GM23338 (cell line): Measurements from ENCODE around the gene COG2. TPM values are rescaled to one million over a fixed set of nuclear protein-coding genes. Genes with fewer than 3 reads are reported as not detected.
"Not testable (repeated sequence)": the region's sequence is repeated elsewhere in the genome, so short reads cannot be mapped to it uniquely, and the experiment has no call there.

Experiments
- ATAC-seq: fragments of 200-7000 bp; cut with Tn5 transposase; 3 replicates; pipeline ENCODE4 v1.9.1; 2020
- DNase-seq: peaks from one replicate; pipeline ENCODE4 v3.0.0-alpha.2; 2015; ENCODE audit warnings: low spot score
- H2AFZ ChIP-seq: fragments of 200-600 bp; sonication (generic); 2 replicates; pipeline ENCODE4 v1.8.0; 2016; ENCODE audit warnings: antibody characterized with exemption, mild to moderate bottlenecking, moderate library complexity
- H3F3A ChIP-seq: fragments of 200-600 bp; sonication (generic); replicated peaks from 2 replicates; pipeline ENCODE4 v1.8.0; 2017; ENCODE audit warnings: antibody characterized with exemption, mixed run types, low read depth
- H3K27ac ChIP-seq: fragments of 200-600 bp; sonication (generic); 2 replicates; pipeline ENCODE4 v1.6.1; 2016; ENCODE audit warnings: low read depth
- H3K27me3 ChIP-seq: fragments of 200-600 bp; sonication (generic); 2 replicates; pipeline ENCODE4 v1.8.0; 2016; ENCODE audit warnings: mild to moderate bottlenecking, mixed run types, moderate library complexity; ENCODE audit not compliant: insufficient read depth
- H3K36me3 ChIP-seq: fragments of 200-600 bp; sonication (generic); 2 replicates; pipeline ENCODE4 v1.8.0; 2016; ENCODE audit warnings: mild to moderate bottlenecking; ENCODE audit not compliant: insufficient read depth
- H3K4me1 ChIP-seq: fragments of 200-600 bp; sonication (generic); 2 replicates; pipeline ENCODE4 v1.8.0; 2016; ENCODE audit warnings: mild to moderate bottlenecking, moderate library complexity; ENCODE audit not compliant: insufficient read depth
- H3K4me2 ChIP-seq: fragments of 200-600 bp; sonication (generic); 2 replicates; pipeline ENCODE4 v1.7.1; 2017; ENCODE audit warnings: mixed run types
- H3K4me3 ChIP-seq: fragments of 200-600 bp; sonication (generic); 2 replicates; pipeline ENCODE4 v1.6.1; 2016; ENCODE audit warnings: mixed run types
- H3K79me2 ChIP-seq: fragments of 200-600 bp; sonication (generic); replicated peaks from 2 replicates; pipeline ENCODE4 v1.8.0; 2017; ENCODE audit warnings: mild to moderate bottlenecking; ENCODE audit not compliant: insufficient read depth
- H3K9me2 ChIP-seq: fragments of 200-600 bp; sonication (generic); 2 replicates; pipeline ENCODE4 v1.8.0; 2017; ENCODE audit not compliant: insufficient read depth
- H4K20me1 ChIP-seq: fragments of 200-600 bp; sonication (generic); replicated peaks from 2 replicates; pipeline ENCODE4 v1.8.0; 2017; ENCODE audit warnings: mild to moderate bottlenecking; ENCODE audit not compliant: insufficient read depth
- H3K27ac Mint-ChIP-seq: 2 replicates; pipeline ENCODE4 v1.8.0; 2020; ENCODE audit warnings: inconsistent platforms, mild to moderate bottlenecking, moderate library complexity, mixed read lengths
- H3K27me3 Mint-ChIP-seq: 3 replicates; pipeline ENCODE4 v1.8.0; 2022; ENCODE audit warnings: low read depth, mild to moderate bottlenecking, moderate library complexity, mixed read lengths, inconsistent platforms; ENCODE audit not compliant: insufficient read depth, poor library complexity
- H3K36me3 Mint-ChIP-seq: 3 replicates; pipeline ENCODE4 v1.8.0; 2021; ENCODE audit warnings: low read depth, mild to moderate bottlenecking, inconsistent platforms, moderate library complexity, mixed read lengths
- H3K4me1 Mint-ChIP-seq: 3 replicates; pipeline ENCODE4 v1.8.0; 2020; ENCODE audit warnings: mild to moderate bottlenecking, inconsistent platforms, mixed read lengths
- H3K4me3 Mint-ChIP-seq: 3 replicates; pipeline ENCODE4 v1.8.0; 2021; ENCODE audit warnings: moderate library complexity, mild to moderate bottlenecking, inconsistent platforms, mixed read lengths
- H3K9me3 Mint-ChIP-seq: 3 replicates; pipeline ENCODE4 v1.8.0; 2020; ENCODE audit warnings: moderate library complexity, mild to moderate bottlenecking, inconsistent platforms, mixed read lengths
- EZH2 ChIP-seq: fragments of 200-600 bp; sonication (generic); IDR thresholded peaks from one replicate; pipeline ENCODE4 v1.8.0; 2017; ENCODE audit warnings: antibody characterized with exemption, mild to moderate bottlenecking, low read depth; ENCODE audit not compliant: unreplicated experiment
- NANOG ChIP-seq: IDR thresholded peaks from 2 replicates; pipeline ENCODE4 v1.6.1; 2016; ENCODE audit warnings: antibody characterized with exemption, borderline replicate concordance
- POLR2AphosphoS5 ChIP-seq: IDR thresholded peaks from 2 replicates; pipeline ENCODE4 v1.6.1; 2016; ENCODE audit warnings: antibody characterized with exemption, low read depth
- polyA plus RNA-seq: library from polyadenylated mRNA; unstranded; fragments of >200 nt; fragmentation: Nextera tagmentation; extraction: Ambion mirVana; gene quantifications from 2 replicates; pipeline ENCODE4 v1.2.1, GENCODE V29; 2016
- total RNA-seq: library from RNA; depleted of rRNA; stranded (reverse); fragments of >200 nt; shearing (Covaris generic); gene quantifications from 2 replicates; pipeline ENCODE4 v1.2.3, GENCODE V29; 2014
- TF ChIP-seq, protein P1 (sequence below): fragments of 250-450 bp; sonication (Bioruptor Pico); IDR thresholded peaks from 2 replicates; pipeline ENCODE4 v1.5.0; 2020; ENCODE audit warnings: mild to moderate bottlenecking, moderate library complexity
- TF ChIP-seq, protein P2 (sequence below), 2 experiments: fragments of 200-600 bp in 1 of 2; sonication (generic) in 1 of 2; conservative IDR thresholded peaks; 2 replicates each; pipeline versions ENCODE4 v1.5.1 to v1.6.1; 2016 to 2017; ENCODE audit warnings: antibody characterized with exemption in 2 of 2, low read depth in 2 of 2, mild to moderate bottlenecking in 2 of 2, moderate library complexity in 1 of 2

COG2 gene
- total and polyA plus RNA-seq, 2 experiments from 2014 or later, result 35.8 to 38.5 TPM

DNA sequence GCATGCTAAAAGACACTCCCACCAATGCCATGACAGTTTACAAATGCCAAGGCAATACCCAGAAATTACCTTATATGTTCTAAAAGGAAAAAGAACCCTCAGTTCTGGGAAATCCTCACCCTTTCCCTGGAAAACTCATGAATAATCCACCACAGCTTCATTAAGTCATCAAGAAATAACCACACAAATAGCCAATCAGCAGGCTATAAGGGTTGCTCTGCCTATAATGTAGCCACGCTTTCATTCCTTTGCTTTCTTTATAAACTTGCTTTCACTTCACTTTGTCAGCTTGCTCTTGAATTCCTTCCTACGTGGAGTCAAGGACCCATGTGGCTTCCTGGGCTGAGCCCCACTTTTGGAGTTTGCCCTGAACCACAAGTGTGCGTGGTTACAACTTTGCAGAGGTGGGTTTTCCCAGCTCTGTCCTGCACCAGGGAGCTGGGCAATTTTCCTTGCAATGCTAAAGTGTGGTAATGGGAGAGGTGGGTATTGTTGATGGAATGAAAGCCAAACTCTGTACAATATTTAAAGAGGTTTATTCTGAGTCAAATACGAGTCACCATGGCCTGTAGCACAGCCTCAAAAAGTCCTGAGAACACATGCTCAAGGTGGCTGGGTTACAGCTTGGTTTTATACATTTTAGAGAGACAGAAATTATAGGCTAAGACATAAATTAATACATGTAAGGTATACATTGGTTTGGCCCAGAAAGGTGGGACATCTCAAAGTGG lies 42.2 kb upstream of the COG2 start (continued):
- TF ChIP-seq, protein P1, sequence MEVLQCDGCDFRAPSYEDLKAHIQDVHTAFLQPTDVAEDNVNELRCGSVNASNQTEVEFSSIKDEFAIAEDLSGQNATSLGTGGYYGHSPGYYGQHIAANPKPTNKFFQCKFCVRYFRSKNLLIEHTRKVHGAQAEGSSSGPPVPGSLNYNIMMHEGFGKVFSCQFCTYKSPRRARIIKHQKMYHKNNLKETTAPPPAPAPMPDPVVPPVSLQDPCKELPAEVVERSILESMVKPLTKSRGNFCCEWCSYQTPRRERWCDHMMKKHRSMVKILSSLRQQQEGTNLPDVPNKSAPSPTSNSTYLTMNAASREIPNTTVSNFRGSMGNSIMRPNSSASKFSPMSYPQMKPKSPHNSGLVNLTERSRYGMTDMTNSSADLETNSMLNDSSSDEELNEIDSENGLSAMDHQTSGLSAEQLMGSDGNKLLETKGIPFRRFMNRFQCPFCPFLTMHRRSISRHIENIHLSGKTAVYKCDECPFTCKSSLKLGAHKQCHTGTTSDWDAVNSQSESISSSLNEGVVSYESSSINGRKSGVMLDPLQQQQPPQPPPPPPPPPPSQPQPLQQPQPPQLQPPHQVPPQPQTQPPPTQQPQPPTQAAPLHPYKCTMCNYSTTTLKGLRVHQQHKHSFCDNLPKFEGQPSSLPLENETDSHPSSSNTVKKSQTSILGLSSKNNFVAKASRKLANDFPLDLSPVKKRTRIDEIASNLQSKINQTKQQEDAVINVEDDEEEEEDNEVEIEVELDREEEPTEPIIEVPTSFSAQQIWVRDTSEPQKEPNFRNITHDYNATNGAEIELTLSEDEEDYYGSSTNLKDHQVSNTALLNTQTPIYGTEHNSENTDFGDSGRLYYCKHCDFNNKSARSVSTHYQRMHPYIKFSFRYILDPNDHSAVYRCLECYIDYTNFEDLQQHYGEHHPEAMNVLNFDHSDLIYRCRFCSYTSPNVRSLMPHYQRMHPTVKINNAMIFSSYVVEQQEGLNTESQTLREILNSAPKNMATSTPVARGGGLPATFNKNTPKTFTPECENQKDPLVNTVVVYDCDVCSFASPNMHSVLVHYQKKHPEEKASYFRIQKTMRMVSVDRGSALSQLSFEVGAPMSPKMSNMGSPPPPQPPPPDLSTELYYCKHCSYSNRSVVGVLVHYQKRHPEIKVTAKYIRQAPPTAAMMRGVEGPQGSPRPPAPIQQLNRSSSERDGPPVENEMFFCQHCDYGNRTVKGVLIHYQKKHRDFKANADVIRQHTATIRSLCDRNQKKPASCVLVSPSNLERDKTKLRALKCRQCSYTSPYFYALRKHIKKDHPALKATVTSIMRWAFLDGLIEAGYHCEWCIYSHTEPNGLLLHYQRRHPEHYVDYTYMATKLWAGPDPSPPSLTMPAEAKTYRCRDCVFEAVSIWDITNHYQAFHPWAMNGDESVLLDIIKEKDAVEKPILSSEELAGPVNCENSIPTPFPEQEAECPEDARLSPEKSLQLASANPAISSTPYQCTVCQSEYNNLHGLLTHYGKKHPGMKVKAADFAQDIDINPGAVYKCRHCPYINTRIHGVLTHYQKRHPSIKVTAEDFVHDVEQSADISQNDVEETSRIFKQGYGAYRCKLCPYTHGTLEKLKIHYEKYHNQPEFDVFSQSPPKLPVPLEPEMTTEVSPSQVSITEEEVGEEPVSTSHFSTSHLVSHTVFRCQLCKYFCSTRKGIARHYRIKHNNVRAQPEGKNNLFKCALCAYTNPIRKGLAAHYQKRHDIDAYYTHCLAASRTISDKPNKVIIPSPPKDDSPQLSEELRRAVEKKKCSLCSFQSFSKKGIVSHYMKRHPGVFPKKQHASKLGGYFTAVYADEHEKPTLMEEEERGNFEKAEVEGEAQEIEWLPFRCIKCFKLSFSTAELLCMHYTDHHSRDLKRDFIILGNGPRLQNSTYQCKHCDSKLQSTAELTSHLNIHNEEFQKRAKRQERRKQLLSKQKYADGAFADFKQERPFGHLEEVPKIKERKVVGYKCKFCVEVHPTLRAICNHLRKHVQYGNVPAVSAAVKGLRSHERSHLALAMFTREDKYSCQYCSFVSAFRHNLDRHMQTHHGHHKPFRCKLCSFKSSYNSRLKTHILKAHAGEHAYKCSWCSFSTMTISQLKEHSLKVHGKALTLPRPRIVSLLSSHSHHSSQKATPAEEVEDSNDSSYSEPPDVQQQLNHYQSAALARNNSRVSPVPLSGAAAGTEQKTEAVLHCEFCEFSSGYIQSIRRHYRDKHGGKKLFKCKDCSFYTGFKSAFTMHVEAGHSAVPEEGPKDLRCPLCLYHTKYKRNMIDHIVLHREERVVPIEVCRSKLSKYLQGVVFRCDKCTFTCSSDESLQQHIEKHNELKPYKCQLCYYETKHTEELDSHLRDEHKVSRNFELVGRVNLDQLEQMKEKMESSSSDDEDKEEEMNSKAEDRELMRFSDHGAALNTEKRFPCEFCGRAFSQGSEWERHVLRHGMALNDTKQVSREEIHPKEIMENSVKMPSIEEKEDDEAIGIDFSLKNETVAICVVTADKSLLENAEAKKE (CRISPR knock-in tag), result no peak
- TF ChIP-seq, protein P2, sequence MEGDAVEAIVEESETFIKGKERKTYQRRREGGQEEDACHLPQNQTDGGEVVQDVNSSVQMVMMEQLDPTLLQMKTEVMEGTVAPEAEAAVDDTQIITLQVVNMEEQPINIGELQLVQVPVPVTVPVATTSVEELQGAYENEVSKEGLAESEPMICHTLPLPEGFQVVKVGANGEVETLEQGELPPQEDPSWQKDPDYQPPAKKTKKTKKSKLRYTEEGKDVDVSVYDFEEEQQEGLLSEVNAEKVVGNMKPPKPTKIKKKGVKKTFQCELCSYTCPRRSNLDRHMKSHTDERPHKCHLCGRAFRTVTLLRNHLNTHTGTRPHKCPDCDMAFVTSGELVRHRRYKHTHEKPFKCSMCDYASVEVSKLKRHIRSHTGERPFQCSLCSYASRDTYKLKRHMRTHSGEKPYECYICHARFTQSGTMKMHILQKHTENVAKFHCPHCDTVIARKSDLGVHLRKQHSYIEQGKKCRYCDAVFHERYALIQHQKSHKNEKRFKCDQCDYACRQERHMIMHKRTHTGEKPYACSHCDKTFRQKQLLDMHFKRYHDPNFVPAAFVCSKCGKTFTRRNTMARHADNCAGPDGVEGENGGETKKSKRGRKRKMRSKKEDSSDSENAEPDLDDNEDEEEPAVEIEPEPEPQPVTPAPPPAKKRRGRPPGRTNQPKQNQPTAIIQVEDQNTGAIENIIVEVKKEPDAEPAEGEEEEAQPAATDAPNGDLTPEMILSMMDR (conservative IDR thresholded peaks at IDR 0.05; ENCODE audit: low read depth in 2 of 2), result no peak
- TF ChIP-seq EZH2, result no peak
- no peak for TF ChIP-seq POLR2AphosphoS5
- TF ChIP-seq NANOG, result no peak

DNA sequence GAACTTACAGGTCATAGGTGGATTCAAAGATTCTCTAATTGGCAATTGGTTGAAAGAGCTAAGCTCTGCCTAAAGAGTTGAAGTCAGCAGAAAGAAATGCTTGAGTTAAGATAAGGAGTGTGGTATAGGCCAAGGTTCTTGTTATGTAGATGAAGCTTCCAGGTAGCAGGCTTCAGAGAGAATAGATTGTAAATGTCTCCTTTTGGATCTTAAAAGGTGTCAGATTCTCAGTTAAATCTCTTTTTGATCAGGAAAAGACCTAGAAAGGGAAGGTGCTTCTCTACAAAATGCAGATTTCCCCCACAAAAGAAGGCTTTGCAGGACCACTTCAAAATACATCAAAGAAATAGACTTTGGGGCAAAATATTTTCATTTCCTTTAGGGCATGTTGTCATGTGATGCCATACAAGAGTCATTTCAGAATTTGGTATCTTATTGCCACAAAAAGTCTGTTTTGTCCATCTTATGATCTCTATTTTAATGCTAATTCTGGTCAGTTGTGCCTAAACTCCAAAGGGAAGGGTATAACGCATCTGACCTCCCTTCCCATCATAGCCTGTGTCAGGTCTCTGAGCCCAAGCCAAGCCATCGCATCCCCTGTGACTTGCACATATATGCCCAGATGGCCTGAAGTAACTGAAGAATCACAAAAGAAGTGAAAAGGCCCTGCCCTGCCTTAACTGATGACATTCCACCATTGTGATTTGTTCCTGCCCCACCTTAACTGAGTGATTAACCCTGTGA lies 41.5 kb upstream of the COG2 start:
- H3K4me1 Mint-ChIP-seq, H3K36me3 ChIP-seq, H3K27me3 ChIP-seq, H3K79me2 ChIP-seq, H3K4me1 ChIP-seq, H3K4me3 Mint-ChIP-seq, H3F3A ChIP-seq, H3K4me3 ChIP-seq, H2AFZ ChIP-seq, H3K4me2 ChIP-seq, H4K20me1 ChIP-seq, H3K9me2 ChIP-seq, H3K9me3 Mint-ChIP-seq: not testable (repeated sequence)
- ATAC-seq (peak; percentile 99), DNase-seq (peak; percentile 49)
- TF ChIP-seq, protein P1 (CRISPR knock-in tag), result peak; percentile 68
- peak overlapping the region; percentile 73 for H3K27ac ChIP-seq
- peaks cover 19% of the 10 kb centered on the region for H3K36me3 Mint-ChIP-seq
- H3K27ac Mint-ChIP-seq, result peak overlapping the region; percentile 53; the same call in 1 of the 2 replicates
- H3K27me3 Mint-ChIP-seq, result peaks cover 11% of the 10 kb centered on the region
